Measurements from ENCODE around the gene MGAT5.

- no peak for TF ChIP-seq CTCF (conservative IDR thresholded peaks at IDR 0.05)
- TF ChIP-seq ZFX (IDR thresholded peaks at IDR 0.05) = no peak
These were observed 87.6 kb downstream of the MGAT5 start for GRCh38 chr2:134341476-134341875.
